Stimulated activated CD8-positive, alpha-beta memory T cell treated with anti-CD3 and anti-CD28 coated beads, Interleukin-12 subunit alpha, Interleukin-12 subunit beta, amount 100 ng/mL, for 24 hours (primary cell): Measurements from ENCODE around the gene TMC2.

Source experiments
- DNase-seq: peaks from one replicate; pipeline ENCODE4 v3.0.0-alpha.2; 2020; ENCODE audit errors: extremely low read depth

Gene TMC2

DNA sequence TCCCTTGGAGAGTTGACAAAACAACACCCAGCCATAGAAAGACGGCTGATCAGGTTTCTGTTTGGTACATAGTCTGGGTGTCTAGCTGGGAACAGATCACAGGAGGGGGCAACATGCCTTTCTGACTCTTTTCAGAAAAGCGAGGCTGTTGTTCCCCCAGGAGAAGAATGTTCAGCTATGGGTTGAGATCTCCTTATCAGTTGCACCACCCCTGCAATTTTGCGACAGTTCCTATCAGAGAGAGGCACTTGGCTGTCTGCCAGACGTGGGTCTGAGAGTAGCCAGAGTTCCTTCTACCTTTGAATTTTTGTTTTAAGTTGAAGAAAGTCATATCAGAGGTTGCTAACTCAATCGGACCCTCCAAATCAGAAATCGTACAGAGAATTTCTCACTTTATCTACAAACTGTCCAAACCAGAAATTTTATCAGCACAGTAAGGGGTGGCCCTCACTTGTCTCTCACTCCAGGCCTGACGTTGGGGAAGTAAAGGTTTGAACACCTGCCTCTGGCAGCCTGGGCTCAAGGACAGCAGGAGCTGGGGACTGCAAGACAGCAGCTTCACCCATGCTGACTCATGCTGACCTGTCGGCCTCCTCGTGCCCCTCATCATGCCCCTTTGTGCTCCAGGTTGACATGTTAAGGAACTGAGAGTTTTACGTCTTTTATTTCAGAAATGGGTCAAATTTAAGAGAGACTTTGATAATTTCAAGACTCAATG, 42.3 kb downstream of the TMC2 start:
- DNase-seq: no peak

DNA sequence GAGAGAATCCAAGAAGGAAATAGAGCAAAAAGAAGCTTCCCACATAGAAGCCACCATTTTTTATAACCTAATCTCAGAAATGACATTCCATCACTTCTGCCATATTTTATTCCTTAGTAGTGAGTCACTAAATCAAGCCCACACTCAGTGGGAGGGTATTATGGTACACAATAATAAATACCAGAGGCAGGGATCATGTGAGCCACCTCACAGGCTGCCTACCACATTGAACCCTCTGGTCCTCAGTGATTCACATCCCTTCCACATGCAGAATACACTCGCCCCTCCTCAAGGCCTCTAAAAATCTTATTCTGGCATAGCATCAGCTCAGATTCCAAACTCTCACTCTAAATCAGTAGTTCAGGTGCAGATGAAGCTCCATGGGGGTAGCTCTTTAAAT, 49.4 kb downstream of the TMC2 start:
- DNase-seq: no peak

DNA sequence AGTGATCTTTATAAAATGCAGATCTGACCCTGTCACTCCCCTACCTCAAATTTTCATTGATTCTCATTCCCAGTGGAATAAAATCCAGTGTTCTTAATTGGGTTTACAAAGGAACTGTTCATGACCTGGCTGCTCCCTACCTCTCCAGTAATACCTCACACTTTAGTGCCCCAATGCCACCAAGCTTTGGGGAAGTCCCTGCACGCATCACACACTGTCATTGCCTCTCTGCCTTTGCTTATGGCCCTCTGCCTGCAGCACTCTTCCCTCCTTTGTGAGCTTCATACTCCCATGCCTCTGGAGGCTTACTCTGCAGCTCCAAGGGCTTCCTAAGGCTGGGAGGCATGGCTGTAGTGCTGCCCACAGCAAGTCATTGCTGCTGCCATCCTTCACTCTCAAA, 57.4 kb downstream of the TMC2 start:
- DNase-seq: no peak

DNA sequence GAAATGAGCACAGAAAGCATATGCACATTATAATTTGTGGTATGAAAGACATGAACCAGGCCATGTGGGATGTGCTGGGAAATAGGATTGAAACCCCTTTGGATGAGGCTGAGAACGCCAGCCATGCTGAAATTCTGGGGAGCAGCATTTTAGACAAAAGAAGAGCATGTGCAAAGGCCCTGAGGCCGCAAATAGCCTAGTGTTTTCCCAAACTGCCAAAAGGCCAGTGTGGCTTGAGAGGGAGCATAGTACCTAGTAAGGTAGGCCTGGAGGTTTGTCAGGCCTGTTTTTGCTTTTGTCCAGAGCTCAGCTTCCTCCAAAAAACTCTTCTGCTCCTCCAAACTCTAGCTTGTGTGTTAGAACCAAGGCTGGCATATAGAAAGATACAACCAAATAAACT, 58.7 kb downstream of the TMC2 start:
- no peak for DNase-seq

DNA sequence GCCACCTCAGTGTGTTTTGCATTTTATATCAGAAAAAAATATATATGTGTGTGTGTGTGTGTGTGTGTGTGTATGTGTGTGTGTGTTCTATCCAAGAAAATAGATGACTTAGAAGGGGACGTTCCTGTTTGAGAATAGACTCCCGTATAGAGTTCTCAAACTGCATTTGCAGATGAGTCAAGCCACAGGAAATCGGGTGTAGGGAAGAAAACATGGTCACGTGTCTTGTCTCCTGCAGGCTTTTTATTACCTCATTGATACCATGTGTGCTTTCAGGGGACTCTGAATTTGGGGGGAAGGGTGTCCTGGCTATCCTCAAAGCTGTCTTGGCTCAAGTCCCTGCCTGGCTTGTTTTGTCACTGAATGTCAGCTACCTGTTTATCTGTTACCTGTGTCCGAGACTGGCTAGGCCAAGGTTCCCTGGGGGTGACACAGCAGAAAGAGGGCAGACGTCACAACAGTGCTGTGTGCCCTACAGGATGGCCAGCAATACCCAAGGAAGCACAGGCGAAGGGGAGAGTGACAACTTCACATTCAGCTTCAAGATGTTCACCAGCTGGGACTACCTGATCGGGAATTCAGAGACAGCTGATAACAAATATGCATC, 60.4 kb downstream of the TMC2 start:
- no peak for DNase-seq

DNA sequence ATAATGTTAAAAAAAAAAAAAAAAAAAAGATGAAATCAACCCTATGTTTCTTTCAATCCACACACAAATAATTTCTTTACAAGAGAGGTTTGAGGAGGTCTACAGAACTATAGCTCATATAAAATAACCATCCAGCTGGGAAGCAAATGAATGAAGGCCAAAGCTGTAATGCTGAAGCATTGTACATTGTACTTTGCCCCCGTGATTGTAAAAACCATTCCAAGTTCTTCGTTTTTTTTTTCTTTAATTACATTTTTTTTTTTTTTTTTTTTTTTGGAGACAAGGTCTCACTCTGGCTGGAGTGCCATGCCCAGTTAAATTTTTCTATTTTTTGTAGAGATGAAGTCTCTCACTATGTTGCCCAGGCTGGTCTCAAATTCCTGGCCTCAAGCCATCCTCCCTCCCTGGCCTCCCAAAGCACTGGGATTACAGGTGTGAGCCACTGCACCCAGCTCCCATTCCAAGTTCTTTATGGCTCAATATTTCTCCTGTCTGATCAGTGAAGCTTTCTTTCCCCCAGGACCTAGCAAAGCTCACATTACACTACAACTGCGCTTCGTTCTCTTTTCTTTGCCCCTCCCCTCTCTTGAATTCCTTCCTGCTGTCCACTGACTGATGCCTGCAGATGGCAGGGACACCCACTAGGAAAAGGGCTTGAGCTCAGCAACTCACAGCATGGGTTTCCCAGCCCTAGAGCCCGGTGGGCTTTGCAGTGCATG, 63.1 kb downstream of the TMC2 start:
- no peak for DNase-seq

DNA sequence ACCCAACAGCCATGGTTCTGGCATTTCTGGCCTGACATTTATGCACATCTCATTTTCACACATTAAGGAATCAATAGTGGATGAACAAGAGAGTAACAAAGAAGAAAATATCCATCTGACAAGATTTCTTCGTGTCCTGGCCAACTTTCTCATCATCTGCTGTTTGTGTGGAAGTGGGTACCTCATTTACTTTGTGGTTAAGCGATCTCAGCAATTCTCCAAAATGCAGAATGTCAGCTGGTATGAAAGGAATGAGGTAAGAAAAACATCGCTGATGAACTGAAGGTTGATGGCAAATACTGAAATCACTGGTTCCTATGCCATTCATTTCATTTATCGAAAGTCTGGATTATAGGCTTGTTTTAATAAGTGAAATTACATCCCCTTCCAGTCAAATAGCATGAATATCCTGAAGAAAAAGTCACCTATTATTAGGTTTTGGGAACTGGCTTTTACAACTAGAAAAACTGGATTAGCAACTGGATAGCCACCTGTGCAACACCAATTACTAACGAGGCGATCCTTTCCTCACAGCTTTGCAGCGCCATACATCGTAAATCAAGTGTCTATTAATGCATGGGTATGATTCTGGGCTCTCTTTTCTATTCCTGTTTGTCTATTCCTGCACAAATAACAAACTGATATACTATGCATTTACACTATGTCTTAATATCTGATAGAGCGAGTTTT, 65.8 kb downstream of the TMC2 start:
- no peak for DNase-seq

DNA sequence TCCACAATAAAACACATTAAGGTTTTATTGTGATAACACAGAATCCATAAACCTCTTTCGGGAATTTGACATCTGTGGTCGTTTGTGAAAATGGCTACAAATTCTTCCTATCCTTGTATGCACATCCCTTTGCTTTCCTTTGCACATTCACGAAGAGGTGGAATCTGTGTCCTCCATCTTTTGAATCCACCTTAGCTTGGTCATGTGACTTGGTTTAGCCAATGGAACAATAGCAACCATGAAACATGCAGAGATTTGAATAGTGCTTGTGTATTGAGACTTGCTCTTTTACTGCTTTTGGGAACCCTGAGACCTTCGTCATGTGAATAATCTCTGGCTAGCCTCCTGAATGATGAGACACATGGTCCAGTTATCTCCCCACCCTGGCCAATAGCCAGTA, 66.4 kb downstream of the TMC2 start:
- no peak for DNase-seq

DNA sequence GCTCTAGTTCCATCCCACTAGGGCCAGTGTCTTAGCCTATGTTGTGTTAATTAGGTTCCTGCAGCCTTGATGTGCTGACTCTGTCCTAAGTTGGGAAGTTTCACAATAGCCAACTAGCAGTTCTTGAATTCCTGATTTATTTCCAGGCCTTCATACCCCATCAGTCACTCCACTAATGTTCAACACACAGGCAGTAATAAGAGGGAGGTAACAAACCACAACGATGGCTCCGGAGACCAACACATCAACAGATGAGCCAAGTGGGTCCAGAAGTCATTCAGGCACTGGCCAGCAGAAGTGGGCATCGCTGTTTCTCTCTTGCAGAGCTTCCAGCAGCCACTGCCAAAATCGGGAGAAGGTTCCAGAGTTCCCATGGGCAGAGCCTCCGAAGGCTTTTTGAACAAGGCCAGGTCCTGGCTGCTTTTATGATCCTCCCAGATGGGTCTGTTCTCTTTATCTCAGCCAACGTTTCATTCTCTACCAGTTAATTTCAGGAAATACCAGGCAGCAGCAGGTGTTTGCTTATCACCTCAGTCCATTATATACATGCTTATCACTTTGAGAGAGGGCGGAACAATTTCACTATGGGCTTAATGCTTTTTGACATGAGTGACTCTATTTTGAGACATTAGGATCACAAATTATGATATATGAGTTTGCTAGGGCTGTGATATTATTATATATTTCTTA, 67.6 kb downstream of the TMC2 start:
- no peak for DNase-seq

DNA sequence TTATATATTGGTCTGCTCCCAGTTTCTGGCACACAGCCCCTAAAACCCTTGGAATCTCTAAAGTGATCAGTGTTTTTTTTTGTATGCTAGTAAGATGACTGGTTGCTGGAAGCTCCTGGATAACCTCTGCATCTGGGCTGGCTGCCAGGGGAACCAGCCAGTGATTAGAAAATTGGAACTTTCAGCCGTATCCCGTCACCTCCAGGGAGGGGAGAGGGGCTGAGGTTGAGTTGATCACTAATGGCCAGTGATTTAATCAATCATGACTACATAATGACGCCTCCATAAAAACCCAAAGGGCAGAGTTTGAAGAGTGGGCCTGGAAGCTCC, 68.1 kb downstream of the TMC2 start:
- DNase-seq: no peak

DNA sequence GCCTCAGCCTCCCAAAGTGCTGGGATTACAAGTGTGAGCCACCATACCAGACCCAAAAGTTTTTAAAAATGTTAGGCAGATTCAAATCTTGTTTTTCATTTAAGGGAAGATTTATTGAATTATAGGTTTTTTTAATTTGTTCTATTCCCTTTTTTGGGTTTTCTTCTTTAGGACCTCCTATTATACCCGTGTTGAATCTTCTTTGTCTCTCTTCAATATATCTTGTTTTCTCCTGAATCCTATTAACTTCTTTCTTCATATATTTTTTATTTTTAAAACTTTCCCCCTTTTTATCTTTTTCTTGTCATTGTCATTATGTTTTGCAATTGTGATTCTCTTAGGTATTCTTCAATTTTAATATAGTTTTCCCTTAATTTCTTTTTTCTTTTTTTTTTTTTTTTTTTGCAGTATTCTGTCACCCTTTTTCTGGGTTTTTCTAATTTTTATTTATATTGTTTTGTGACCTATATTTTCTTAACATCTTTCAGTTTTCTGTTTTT, 70.2 kb downstream of the TMC2 start:
- DNase-seq: no peak

DNA sequence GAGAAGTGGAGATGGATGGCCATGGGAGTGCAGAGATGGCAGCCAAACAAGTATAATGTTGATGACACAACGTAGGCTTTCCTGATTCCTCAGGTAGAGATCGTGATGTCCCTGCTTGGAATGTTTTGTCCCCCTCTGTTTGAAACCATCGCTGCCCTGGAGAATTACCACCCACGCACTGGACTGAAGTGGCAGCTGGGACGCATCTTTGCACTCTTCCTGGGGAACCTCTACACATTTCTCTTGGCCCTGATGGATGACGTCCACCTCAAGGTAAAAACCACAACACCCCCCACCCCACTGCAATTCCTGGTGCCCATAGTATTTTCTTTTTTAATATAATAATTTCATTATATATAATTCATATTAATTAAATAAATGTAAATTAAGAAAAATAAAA, 74.0 kb downstream of the TMC2 start:
- DNase-seq: no peak

DNA sequence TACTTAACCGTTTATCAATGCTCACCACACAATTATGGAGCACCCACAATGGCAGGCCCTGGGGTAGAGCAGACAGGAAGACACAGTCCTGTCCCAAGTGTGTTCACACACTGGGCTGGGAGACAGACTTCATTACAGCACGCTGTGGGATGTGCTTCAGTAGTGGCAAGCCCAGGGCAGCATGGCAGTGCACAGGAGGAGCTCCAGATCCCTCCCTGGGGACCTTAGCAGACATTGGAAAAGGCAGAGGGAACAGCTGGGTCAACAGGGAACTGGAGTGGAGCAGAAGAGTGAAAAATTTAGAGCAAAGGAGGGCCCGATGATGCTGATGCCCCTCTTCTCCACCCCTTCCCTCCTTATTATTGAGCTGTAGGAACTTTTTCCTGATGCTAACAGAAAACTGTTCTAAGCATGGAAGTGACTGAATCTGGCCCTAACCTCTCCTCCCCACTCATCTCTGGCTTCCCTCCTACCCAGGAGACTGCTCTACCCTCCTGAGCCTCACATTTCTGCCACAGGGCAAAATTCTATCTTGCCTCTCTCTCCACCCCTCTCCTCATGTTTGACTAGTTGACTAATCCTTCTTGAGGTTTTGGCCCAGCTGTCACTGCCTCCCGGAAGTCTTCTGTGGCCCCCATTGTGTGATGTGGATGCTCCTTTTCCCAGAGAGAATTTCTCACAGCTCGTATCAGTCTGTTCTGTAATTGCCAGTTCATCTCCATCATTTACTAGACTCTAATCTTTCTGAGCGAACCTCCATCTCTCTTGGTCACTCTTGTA, 74.8 kb downstream of the TMC2 start:
- DNase-seq: no peak

DNA sequence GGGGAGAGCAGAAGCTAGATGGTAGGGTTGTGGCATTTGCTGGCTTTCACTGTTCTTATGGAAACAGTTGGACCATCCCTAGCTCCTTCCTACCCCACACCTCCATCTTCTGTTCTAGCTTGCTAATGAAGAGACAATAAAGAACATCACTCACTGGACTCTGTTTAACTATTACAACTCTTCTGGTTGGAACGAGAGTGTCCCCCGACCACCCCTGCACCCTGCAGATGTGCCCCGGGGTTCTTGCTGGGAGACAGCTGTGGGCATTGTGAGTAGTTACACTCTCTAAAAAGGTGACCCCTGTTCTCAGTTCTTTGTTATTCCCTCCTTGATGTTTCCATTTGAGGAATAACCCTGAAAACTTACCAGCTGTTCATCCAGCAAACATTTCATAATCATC, 75.7 kb downstream of the TMC2 start:
- no peak for DNase-seq

DNA sequence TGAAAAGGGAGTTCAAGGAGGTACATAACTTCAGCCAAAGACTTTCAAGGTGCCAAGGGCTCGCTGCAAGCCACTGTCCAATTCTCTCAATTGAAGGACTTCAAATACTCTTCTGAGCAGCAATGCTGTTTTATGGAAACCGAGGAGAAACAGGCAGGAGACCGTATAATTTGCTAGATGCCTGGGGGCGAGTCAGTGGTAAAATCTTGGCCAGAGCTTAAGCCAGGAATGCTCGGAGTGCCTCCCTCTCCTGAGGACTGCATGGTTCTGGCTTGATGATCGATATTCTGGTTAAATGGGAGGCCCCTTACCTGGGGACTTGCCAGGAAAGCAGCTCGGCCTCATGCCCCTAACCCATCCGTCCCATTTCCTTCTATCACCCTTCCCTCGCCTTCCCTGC, 80.3 kb downstream of the TMC2 start:
- DNase-seq: no peak

DNA sequence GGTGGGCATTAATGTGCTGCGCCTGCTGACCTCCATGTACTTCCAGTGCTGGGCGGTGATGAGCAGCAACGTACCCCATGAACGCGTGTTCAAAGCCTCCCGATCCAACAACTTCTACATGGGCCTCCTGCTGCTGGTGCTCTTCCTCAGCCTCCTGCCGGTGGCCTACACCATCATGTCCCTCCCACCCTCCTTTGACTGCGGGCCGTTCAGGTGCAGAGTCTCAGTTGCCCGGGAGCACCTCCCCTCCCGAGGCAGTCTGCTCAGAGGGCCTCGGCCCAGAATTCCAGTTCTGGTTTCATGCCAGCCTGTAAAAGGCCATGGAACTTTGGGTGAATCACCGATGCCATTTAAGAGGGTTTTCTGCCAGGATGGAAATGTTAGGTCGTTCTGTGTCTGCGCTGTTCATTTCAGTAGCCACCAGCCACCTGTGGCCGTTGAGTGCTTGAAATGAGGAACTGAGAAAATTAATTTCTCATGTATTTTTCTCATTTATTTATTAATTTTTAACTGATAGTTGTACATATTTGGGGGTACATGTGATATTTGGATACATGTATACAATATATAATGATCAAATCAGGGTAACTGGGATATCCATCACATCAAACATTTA, 80.8 kb downstream of the TMC2 start:
- DNase-seq: no peak

DNA sequence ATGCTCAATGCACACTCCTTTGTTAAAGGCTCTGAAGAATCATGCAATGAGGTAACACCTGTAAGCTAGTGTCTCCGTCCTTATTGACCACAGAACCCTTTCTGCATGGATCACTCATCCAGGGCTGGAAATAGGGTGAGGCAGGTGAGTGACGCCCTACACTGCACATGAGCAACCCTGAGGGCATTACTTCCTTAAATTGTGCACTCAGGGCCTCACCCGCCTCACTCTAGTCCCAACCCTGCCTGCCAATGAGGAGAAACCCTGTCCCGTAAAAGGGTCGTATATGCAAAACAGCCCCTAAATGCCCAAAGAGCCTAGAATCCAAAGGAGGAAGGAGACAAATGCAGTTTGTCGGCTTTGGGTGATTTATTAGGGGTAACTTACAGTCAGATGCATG, 82.4 kb downstream of the TMC2 start:
- no peak for DNase-seq

DNA sequence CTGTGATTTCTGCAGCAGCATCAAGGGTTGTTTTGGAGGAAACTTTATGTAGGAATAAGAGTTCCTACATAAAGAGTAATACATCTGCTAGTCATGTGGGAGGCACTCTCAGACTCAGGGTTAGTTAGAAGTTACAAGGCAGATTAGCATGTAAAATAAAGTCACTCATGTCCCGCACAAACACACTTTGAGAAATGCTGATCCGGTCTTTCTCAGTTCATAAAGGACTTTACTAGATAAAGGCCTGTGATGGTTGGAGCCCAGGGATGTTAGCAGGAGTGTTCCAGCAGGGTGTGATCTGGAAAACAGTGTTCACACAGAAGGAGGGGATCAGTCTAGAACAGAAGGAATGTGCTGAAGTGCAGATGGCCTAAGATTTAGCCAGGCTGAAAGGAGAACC, 83.0 kb downstream of the TMC2 start:
- DNase-seq: no peak

DNA sequence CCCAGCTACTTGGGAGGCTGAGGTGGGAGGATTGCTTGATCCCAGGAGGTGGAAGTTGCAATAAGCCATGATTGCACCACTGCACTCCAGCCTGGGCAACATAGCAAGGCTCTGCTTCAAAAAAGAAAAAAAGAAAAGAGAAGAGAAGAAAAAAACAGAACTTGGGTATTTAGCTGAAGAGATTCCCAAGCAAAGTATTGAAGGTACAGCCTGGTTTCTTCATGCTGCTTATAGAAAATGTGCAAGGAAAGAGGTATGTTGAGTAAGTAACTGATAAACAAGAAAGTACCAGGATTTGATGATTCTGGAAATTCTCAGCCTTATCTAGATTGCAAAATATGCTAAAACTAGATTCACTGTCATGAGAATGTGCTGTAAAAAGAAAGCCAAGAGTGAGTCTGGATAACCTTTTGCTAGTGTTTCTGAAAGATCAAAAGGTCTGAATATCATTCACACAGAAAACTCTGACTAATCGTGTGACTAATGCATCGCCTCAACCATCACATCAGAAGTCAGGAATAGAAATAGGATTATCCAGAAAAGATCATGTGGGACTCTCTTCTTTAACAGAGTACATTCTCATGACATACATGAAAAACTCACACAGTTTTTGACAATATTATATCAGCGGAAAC, 83.7 kb downstream of the TMC2 start:
- DNase-seq: no peak

DNA sequence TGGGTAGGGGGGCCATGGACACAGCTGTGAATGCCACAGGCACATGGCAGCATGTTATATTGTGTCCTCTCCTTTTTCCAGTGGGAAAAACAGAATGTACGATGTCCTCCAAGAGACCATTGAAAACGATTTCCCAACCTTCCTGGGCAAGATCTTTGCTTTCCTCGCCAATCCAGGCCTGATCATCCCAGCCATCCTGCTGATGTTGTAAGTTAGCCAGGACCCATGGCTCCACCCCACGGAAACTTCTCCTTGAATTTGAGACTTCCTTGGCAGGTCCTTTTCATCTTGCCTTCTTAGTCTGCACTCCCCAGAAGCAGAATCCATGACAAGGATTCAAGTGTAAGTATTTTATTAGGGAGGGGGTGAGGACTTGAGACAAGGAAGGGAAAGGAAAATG, 87.8 kb downstream of the TMC2 start:
- no peak for DNase-seq
